ENCODE measurements around the gene HOXD8.

The HOXD8 gene

DNA sequence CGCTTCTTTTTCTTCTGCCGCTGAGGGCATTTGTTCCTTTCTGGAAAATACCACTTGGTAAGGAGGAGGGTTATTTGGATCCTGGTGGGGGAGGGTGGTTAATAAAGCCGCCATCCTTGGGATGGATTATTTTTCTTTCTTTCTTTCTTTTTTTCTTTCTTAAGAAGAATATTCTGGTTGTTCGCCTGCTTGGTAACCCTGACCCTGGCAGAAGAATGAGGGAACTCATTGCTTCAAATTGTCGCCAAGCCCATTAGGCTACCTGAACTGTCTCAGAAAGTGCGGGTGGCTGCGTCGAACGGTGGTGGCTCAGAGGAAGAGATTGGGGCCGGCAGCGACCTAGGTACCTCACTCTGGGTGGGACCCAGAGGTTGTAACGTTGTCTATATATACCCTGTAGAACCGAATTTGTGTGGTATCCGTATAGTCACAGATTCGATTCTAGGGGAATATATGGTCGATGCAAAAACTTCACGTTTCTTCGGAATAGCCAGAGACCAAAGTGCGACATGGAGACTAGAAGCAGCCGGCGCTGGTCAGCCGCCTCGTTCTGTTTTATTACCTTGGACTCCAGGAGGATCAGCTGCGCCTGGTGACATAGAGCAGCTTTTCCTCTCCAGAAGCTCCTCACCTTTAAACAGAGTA lies 20.6 kb downstream of the HOXD8 start:
- DNase-seq (ENCODE audit: low read depth, low spot score), result no peak
- POLR2A ChIA-PET, result no interaction called here
- TF ChIP-seq, protein P1, sequence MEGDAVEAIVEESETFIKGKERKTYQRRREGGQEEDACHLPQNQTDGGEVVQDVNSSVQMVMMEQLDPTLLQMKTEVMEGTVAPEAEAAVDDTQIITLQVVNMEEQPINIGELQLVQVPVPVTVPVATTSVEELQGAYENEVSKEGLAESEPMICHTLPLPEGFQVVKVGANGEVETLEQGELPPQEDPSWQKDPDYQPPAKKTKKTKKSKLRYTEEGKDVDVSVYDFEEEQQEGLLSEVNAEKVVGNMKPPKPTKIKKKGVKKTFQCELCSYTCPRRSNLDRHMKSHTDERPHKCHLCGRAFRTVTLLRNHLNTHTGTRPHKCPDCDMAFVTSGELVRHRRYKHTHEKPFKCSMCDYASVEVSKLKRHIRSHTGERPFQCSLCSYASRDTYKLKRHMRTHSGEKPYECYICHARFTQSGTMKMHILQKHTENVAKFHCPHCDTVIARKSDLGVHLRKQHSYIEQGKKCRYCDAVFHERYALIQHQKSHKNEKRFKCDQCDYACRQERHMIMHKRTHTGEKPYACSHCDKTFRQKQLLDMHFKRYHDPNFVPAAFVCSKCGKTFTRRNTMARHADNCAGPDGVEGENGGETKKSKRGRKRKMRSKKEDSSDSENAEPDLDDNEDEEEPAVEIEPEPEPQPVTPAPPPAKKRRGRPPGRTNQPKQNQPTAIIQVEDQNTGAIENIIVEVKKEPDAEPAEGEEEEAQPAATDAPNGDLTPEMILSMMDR (IDR thresholded peaks at IDR 0.05; ENCODE audit: insufficient read depth, low read length, missing control alignments), result no peak
- no peak overlapping the region for H3K4me3 ChIP-seq (ENCODE audit: low read depth, low read length)
- CTCF ChIA-PET, result interaction anchor here (0.8 to 16.2 kb wide), 7 partner anchors 9 to 504 kb away, joined by 3 to 190 read pairs (median 4); no protein-coding TSS in a partner anchor

DNA sequence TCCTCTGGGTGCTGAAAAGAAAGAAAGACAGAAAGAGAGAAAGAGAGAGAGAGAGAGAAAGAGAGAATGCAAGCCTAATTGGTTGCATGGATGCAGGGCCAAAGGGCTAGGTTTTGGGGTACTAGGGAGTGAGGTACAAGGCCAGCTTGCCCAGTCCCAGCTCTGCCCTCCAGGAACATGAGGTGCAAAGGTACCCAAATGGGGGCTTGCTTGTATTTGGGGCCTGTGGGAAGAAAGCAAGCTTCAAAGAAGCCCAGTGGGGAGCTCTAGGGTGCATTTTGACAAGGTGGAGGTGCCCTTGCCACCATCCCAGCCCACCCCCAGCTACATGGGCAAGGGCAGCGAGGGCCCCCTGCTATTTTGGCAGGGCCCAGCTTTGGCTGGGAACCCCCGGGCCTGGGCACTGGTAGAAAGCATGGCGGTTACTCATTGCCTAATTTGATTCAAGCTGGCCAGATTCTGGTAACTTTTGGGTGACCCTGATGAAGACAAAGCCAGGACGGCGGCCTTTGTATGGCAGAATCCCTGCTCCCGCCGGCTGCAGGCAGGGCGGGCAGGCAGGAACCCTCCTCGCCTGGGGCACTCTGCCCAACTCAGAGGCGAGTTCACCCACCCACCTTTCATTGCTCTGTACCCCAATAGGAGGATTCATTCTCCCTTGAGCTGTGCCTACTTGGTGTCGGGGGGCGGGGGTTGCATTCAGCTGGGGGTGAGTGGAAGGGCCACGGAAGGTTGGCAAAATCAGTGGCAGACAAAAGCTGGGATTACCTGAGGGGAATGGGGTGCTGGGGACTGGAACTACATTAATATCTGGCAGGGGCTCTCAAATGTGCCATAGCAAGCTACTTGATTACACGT lies 21.3 kb downstream of the HOXD8 start:
- CTCF ChIA-PET, result interaction anchor here (0.7 to 16.2 kb wide), 10 partner anchors 9 to 503 kb away, joined by 3 to 190 read pairs (median 4); no protein-coding TSS in a partner anchor
- DNase-seq (ENCODE audit: low read depth, low spot score), result no peak
- no peak overlapping the region for H3K4me3 ChIP-seq (ENCODE audit: low read depth, low read length)
- POLR2A ChIA-PET, result interaction anchor here (1.2 kb wide), 1 partner anchor 11 kb away, joined by 5 read pairs; no protein-coding TSS in a partner anchor
- TF ChIP-seq, protein P1 (IDR thresholded peaks at IDR 0.05; ENCODE audit: insufficient read depth, low read length, missing control alignments), result no peak

DNA sequence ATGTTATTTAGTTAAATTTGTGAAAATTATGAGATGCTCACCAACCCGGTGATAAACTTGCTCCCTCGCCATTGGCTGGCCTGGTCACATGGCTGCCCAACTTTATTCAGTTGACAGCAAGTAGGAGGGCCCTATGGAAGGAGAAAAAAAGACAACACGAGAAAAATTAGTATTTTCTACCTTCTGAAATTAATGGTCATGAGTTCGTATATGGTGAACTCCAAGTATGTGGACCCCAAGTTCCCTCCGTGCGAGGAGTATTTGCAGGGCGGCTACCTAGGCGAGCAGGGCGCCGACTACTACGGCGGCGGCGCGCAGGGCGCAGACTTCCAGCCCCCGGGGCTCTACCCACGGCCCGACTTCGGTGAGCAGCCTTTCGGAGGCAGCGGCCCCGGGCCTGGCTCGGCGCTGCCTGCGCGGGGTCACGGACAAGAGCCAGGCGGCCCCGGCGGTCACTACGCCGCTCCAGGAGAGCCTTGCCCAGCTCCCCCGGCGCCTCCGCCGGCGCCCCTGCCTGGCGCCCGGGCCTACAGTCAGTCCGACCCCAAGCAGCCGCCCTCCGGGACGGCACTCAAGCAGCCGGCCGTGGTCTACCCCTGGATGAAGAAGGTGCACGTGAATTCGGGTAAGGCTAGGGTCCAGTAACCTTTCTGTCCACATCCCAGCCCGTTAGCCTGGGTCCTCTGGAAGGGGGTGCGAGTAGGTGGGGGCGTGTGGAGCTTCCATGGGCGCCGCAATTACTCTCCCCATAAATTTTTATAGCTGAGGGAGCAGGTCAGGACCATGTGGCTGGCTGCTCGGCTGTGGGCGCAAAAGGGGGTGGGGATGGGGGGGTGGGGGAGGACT lies 22.2 kb downstream of the HOXD8 start, which contains the start of gene HOXD4:
HOXD4 (plus strand) TSS at position 109 of the 846 bp plus-strand sequence; CDS start at position 193, 84 bp downstream.
- TF ChIP-seq, protein P1 (IDR thresholded peaks at IDR 0.05; ENCODE audit: insufficient read depth, low read length, missing control alignments), result no peak
- DNase-seq (ENCODE audit: low read depth, low spot score), result no peak
- POLR2A ChIA-PET, result interaction anchor here (1.2 kb wide), 1 partner anchor 10 kb away, joined by 5 read pairs; no protein-coding TSS in a partner anchor
- CTCF ChIA-PET, result interaction anchor here (0.7 to 16.2 kb wide), 10 partner anchors 10 to 503 kb away, joined by 3 to 190 read pairs (median 4); no protein-coding TSS in a partner anchor
- H3K4me3 ChIP-seq (ENCODE audit: low read depth, low read length), result peak within 1 kb of the TSS; percentile 39

DNA sequence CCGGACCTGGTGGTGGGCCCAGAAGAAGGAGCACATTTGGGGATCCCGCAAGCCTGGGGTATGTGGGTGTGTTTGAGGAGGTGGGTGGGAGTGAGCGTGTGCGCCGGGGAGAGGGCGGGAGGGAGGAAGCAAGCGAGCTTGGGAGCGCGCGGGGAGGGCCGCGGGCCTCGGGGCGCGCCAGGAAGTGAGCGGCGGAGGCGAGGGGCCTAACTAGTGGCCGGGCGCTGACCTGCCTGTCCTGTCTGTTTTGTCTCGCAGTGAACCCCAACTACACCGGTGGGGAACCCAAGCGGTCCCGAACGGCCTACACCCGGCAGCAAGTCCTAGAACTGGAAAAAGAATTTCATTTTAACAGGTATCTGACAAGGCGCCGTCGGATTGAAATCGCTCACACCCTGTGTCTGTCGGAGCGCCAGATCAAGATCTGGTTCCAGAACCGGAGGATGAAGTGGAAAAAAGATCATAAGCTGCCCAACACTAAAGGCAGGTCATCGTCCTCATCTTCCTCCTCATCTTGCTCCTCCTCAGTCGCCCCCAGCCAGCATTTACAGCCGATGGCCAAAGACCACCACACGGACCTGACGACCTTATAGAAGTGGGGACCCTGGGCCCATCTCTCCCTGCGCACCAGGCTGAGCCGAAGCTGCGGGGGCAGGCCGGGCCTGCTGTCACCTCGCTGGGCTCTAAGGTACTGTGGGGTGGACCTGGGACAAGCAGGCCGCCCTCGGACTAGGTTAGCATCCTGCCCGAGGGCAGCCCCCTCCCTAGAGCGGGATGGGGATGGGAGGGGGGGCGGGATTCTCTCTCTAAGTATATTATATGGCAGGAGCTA lies 23.1 kb downstream of the HOXD8 start:
- ChIA-PET POLR2A (interaction anchor here (1.2 kb wide), 1 partner anchor 9 kb away, joined by 5 read pairs; no protein-coding TSS in a partner anchor), CTCF (interaction anchor here (1.3 to 16.2 kb wide), 4 partner anchors 11 to 501 kb away, joined by 4 to 190 read pairs (median 5); no protein-coding TSS in a partner anchor)
- peak overlapping the region; percentile 39 for H3K4me3 ChIP-seq (ENCODE audit: low read depth, low read length)
- no peak for DNase-seq (ENCODE audit: low read depth, low spot score)
- TF ChIP-seq, protein P1 (IDR thresholded peaks at IDR 0.05; ENCODE audit: insufficient read depth, low read length, missing control alignments), result no peak

DNA sequence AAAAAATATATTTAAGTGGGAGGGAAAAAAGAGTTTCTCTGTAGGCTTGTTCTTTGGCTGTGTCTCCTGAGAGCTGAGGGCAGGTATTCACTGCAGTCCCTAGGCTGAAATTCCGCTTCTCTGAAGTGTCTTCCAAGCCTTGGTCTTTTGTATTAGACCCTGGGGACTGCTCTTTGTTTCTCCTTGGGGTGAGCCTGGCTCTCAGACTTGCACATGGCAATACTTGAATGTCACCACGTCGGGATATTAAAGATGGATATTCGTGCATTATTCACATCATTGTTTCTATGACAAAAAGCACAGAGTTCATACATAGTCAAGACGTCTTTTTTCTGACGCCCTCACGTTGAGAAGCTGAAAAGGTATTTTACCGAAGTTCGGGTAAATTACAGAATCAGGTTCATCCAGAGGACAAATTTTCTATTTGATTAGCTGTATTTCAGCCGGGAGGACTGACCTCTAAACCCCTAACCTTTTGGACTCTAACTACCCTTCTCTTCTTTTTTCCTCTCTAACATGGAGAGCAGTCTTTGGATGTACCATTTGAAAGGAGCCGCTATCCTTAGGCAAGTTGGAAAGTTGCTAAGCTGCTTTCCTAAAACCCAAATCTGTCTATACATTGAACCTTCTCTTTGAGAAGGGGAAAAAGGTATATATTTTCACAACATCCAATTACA lies 25.2 kb downstream of the HOXD8 start:
- TF ChIP-seq, protein P1 (IDR thresholded peaks at IDR 0.05; ENCODE audit: insufficient read depth, low read length, missing control alignments), result no peak
- no peak overlapping the region for H3K4me3 ChIP-seq (ENCODE audit: low read depth, low read length)
- DNase-seq (ENCODE audit: low read depth, low spot score), result no peak
- POLR2A ChIA-PET, result no interaction called here
- CTCF ChIA-PET, result interaction anchor here (1.2 to 16.2 kb wide), 7 partner anchors 13 to 497 kb away, joined by 3 to 190 read pairs (median 7); partner anchors contain the start of gene HOXD1

Data from AG04449 (cell line).